Progenitor cell of endocrine pancreas (in vitro differentiated cells): ENCODE data around the gene APOA4. TPM values are rescaled to one million over a fixed set of nuclear protein-coding genes. Genes with fewer than 3 reads are reported as not detected.

Experiments used
- DNase-seq: peaks from one replicate; pipeline ENCODE4 v3.0.0; 2021; ENCODE audit warnings: low spot score; ENCODE audit not compliant: unreplicated experiment
- H3K27ac Mint-ChIP-seq: 2 replicates; pipeline ENCODE4 v1.8.0; 2021; ENCODE audit warnings: mild to moderate bottlenecking, moderate library complexity, mixed read lengths
- H3K27me3 Mint-ChIP-seq: 2 replicates; pipeline ENCODE4 v1.8.0; 2021; ENCODE audit warnings: mixed read lengths
- H3K36me3 Mint-ChIP-seq: 2 replicates; pipeline ENCODE4 v1.8.0; 2022; ENCODE audit warnings: mixed read lengths; ENCODE audit not compliant: insufficient read depth
- H3K4me1 Mint-ChIP-seq: 2 replicates; pipeline ENCODE4 v1.8.0; 2021; ENCODE audit warnings: low read depth, mixed read lengths
- H3K4me3 Mint-ChIP-seq: 2 replicates; pipeline ENCODE4 v1.8.0; 2021; ENCODE audit warnings: low read depth, mild to moderate bottlenecking, moderate library complexity, mixed read lengths
- H3K9me3 Mint-ChIP-seq: 2 replicates; pipeline ENCODE4 v1.8.0; 2021; ENCODE audit warnings: low read depth, mixed read lengths
- total RNA-seq: library from RNA; stranded (reverse); gene quantifications from 2 replicates; pipeline ENCODE4 v1.2.1, GENCODE V29; 2021
- TF ChIP-seq, protein P1 (sequence below): fragments of 200-600 bp; sonication (generic); IDR thresholded peaks from one replicate; pipeline ENCODE4 v1.5.0; 2021; ENCODE audit warnings: antibody characterized with exemption, mild to moderate bottlenecking; ENCODE audit not compliant: unreplicated experiment

APOA4 gene
- total RNA-seq, 1 donor from 2014 or later, result not detected

DNA sequence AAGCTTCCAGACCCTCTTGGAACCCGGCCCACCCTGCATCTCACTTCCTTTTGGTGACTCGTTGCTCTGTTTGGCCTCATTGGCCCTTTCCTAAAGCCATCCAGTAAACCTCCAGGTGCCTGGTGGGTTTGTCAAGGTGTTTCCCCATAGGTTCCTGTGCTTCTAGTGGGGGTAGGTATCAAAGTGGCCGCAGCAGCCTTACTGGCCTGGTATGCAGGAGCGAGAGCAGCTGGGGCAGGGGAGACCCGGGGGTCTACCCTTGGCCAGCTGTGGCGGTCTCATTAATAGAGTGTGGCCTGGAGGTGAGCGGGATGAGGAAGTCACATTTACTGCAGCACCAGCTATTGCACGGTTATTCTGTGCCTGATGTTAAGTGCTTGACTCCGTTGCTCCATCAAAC, 4.1 kb downstream of the APOA4 start:
- Mint-ChIP-seq H3K36me3 (no peaks in the 10 kb centered on the region), H3K4me1 (peaks cover 6% of the 10 kb centered on the region), H3K27me3 (peaks cover 15% of the 10 kb centered on the region), H3K4me3 (no peak overlapping the region), H3K9me3 (no peaks in the 10 kb centered on the region), H3K27ac (no peak overlapping the region)
- TF ChIP-seq, protein P1, sequence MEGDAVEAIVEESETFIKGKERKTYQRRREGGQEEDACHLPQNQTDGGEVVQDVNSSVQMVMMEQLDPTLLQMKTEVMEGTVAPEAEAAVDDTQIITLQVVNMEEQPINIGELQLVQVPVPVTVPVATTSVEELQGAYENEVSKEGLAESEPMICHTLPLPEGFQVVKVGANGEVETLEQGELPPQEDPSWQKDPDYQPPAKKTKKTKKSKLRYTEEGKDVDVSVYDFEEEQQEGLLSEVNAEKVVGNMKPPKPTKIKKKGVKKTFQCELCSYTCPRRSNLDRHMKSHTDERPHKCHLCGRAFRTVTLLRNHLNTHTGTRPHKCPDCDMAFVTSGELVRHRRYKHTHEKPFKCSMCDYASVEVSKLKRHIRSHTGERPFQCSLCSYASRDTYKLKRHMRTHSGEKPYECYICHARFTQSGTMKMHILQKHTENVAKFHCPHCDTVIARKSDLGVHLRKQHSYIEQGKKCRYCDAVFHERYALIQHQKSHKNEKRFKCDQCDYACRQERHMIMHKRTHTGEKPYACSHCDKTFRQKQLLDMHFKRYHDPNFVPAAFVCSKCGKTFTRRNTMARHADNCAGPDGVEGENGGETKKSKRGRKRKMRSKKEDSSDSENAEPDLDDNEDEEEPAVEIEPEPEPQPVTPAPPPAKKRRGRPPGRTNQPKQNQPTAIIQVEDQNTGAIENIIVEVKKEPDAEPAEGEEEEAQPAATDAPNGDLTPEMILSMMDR, result no peak
- no peak for DNase-seq

DNA sequence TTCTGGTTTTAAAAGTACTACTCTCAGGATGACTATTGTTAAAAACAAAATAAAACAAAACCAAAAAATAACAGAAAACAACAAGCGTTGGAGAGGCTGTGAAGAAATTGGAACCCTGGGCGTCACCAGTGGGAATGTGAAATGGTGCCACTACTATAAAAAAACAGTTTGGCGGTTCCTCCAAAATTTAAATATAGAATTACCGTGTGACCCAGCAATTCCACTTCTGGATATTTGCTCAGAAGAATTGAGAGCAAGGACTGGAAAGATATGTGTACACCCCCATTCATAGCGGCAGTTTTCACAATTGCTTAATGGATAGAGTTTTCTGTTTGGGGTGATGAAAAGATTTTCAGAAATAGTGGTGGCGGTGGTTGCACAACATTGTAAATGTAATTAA, 8.6 kb downstream of the APOA4 start:
- H3K4me1 Mint-ChIP-seq, result peaks cover 4% of the 10 kb centered on the region
- no peak overlapping the region for H3K4me3 Mint-ChIP-seq
- no peak for DNase-seq
- no peaks in the 10 kb centered on the region for H3K9me3 Mint-ChIP-seq
- H3K27me3 Mint-ChIP-seq, result peaks cover 6% of the 10 kb centered on the region
- TF ChIP-seq, protein P1, result no peak
- no peaks in the 10 kb centered on the region for H3K36me3 Mint-ChIP-seq
- H3K27ac Mint-ChIP-seq, result no peak overlapping the region

DNA sequence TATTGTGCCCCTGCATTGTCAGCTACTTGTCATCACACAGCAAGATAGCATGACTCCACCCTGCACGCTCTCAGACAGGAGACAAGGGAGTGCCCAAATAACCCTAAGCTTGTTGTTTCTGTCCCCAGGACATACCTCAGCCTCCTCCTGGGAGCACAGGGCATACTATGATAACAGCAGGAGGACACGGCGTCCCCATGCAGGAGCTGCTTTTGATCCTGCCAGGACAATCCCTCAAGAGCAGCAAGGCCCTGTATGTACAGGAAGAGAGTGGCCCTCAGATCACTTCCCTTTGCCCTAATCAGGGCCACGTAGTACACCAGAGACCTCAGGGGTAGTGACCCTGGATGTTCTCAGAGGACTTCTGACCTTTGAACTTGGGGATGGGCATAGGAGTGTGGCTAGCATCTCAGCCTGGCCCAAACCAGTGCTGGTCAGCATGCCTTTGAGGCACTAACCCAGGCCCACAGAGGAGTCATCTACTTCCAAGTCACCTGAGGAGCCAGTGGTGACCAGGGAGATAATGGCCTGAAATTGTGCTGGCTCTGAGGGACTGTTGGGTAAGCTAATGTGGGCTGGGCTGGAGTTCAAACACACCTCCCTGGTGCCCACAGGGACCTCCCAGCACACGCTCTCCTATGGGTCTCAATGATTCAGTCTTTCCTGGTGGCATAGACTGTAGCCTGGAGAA, 9.2 kb downstream of the APOA4 start:
- DNase-seq, result no peak
- Mint-ChIP-seq H3K27ac (no peak overlapping the region), H3K27me3 (peaks cover 6% of the 10 kb centered on the region), H3K9me3 (no peaks in the 10 kb centered on the region), H3K36me3 (no peaks in the 10 kb centered on the region), H3K4me3 (no peak overlapping the region), H3K4me1 (peaks cover 7% of the 10 kb centered on the region)
- TF ChIP-seq, protein P1, result no peak

DNA sequence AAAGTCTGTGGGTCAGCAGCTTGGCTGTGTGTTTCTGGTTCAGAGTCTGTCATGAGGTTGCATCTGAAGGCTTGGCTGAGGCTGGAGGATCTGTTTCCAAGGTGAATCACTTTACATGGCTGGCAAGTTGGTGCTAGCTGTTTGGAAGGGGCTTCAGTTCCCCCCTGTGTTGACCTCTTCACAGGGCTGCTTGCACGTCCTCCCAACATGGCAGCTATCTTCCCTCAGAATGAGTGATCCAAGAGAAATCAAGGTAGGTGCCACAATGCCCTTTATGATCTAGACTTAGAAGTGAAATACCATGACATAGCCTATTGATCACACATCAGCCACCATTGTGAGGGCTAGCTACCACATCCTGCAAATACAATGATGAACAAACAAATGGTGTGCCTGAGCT, 9.9 kb downstream of the APOA4 start:
- no peak overlapping the region for H3K4me3 Mint-ChIP-seq
- no peaks in the 10 kb centered on the region for H3K36me3 Mint-ChIP-seq
- TF ChIP-seq, protein P1, result no peak
- no peak for DNase-seq
- no peaks in the 10 kb centered on the region for H3K9me3 Mint-ChIP-seq
- H3K27me3 Mint-ChIP-seq, result peaks cover 6% of the 10 kb centered on the region
- peaks cover 14% of the 10 kb centered on the region for H3K4me1 Mint-ChIP-seq
- no peak overlapping the region for H3K27ac Mint-ChIP-seq

DNA sequence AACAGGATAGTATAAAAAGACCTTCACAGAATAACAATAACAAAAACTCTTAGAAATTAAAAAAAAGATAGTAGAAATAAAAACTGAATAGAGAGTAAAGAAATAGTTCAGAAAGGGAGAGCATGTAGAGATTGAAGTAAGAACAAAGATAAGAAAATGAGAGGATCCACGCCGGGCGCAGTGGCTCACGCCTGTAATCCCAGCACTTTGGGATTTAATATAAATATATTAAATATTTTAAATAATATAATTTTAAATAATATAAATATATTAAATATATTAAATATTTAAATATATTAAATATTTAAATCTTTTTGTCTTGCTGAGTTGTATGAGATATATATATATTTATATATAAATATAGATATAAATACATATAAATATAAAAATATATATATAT, 11.0 kb downstream of the APOA4 start:
- TF ChIP-seq, protein P1, result no peak
- Mint-ChIP-seq H3K4me1 (peaks cover 22% of the 10 kb centered on the region), H3K4me3 (no peak overlapping the region), H3K36me3 (no peaks in the 10 kb centered on the region), H3K27ac (no peak overlapping the region), H3K27me3 (peaks cover 6% of the 10 kb centered on the region), H3K9me3 (no peaks in the 10 kb centered on the region)
- no peak for DNase-seq
